ENCODE results near the gene TMEM233. TPM values are rescaled to one million over a fixed set of nuclear protein-coding genes. Genes with fewer than 3 reads are reported as not detected.

The TMEM233 gene
- total RNA-seq, 1 donor from 2014 or later = not detected

DNA sequence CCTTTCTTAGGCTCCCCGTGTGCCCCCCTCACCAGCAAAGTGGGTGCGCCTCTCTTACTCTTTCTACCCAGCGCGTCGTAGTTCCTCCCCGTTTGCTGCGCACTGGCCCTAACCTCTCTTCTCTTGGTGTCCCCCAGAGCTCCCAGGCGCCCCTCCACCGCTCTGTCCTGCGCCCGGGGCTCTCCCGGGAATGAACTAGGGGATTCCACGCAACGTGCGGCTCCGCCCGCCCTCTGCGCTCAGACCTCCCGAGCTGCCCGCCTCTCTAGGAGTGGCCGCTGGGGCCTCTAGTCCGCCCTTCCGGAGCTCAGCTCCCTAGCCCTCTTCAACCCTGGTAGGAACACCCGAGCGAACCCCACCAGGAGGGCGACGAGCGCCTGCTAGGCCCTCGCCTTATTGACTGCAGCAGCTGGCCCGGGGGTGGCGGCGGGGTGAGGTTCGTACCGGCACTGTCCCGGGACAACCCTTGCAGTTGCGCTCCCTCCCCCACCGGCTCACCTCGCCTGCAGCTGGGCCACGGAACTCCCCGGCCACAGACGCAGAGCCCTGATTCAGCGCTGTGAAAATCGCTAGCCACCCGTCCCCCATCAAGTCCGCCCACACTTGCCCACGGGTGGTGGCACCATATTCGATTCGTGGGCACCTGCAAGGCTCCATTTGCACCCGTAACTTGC is 1.3 kb downstream of the TMEM233 start:
- H3K4me1 Mint-ChIP-seq = no peaks in the 10 kb centered on the region

DNA sequence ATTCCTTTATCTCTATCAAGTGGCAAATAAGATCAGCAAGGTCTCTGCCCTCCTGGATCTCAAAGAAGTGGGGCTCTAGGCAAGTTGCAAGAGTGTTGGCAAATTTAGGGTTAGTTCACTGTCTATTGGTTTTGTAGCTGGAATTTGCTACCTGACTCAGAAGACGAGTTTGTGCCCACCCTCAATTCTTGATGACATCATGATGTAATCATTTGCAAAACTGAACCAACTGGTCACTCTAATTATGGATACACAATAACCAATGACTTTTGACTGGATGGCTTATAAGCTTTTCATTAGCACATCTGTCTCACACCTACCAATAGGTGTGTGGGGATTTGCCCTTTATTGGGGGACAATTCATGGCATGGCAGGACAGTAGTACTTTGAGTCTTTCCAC is 4.6 kb downstream of the TMEM233 start:
- peaks cover 90% of the 10 kb centered on the region for H3K27me3 Mint-ChIP-seq (ENCODE audit: low read depth)
- DNase-seq (ENCODE audit: low spot score in 2 of 2, unreplicated experiment in 2 of 2) = no peak
- H3K9me3 Mint-ChIP-seq = no peaks in the 10 kb centered on the region
- H3K36me3 Mint-ChIP-seq = no peaks in the 10 kb centered on the region
- no peaks in the 10 kb centered on the region for H3K4me1 Mint-ChIP-seq
- TF ChIP-seq, protein P1, sequence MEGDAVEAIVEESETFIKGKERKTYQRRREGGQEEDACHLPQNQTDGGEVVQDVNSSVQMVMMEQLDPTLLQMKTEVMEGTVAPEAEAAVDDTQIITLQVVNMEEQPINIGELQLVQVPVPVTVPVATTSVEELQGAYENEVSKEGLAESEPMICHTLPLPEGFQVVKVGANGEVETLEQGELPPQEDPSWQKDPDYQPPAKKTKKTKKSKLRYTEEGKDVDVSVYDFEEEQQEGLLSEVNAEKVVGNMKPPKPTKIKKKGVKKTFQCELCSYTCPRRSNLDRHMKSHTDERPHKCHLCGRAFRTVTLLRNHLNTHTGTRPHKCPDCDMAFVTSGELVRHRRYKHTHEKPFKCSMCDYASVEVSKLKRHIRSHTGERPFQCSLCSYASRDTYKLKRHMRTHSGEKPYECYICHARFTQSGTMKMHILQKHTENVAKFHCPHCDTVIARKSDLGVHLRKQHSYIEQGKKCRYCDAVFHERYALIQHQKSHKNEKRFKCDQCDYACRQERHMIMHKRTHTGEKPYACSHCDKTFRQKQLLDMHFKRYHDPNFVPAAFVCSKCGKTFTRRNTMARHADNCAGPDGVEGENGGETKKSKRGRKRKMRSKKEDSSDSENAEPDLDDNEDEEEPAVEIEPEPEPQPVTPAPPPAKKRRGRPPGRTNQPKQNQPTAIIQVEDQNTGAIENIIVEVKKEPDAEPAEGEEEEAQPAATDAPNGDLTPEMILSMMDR (IDR thresholded peaks at IDR 0.05; ENCODE audit: unreplicated experiment) = no peak
- H3K27ac Mint-ChIP-seq = no peak overlapping the region
- no peak overlapping the region for H3K4me3 Mint-ChIP-seq

More for the DNA sequence above, 1.3 kb downstream of the TMEM233 start:
- Mint-ChIP-seq H3K27ac (no peak overlapping the region), H3K27me3 (ENCODE audit: low read depth) (peaks cover 97% of the 10 kb centered on the region), H3K36me3 (no peaks in the 10 kb centered on the region), H3K4me3 (no peak overlapping the region), H3K9me3 (no peaks in the 10 kb centered on the region)
- TF ChIP-seq, protein P1 (IDR thresholded peaks at IDR 0.05; ENCODE audit: unreplicated experiment) = no peak
- no peak for DNase-seq (ENCODE audit: low spot score in 2 of 2, unreplicated experiment in 2 of 2)

DNA sequence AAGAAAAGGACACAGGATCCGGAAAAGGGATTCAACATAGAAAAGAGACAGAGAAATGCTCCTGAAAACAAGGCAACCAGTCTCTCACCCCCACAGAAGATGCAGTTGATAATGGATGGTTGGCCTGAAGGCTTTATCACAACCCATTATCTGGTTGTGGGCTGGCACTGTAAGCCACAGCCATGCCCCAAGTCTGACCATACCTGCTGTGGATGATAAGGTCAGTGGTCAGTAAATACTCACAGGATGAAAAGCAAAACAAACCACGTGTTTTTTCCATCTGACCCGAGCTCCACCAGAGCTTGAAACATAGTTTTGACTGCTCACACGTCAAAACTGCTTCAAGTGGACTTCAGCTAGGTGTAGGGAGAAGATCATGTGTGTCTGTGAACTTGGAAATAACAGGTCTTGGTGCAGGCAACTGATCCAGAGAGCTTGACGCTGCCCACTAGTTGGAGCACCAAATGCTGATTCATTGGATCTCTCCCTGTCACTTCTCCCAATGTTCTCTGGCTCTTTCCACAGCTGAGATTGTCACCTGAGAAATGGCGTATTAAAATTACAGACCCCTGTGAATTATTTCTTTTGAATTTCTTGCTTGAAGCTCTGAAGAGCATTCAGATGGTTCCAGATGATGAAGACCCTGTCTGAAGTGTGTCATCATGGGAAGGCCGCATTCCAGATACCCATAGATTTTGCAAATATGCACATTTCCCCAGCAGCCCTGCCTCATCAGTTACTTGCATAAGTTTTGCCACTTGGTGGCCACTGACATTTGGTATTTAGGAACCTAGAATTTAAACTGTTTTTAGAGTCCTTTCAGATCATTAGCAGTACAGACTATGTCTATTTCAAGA is 8.5 kb downstream of the TMEM233 start:
- Mint-ChIP-seq H3K4me3 (no peak overlapping the region), H3K27me3 (ENCODE audit: low read depth) (peaks cover 74% of the 10 kb centered on the region), H3K27ac (no peak overlapping the region), H3K36me3 (no peaks in the 10 kb centered on the region), H3K9me3 (no peaks in the 10 kb centered on the region), H3K4me1 (no peaks in the 10 kb centered on the region)
- DNase-seq (ENCODE audit: low spot score in 2 of 2, unreplicated experiment in 2 of 2) = no peak
- TF ChIP-seq, protein P1 (IDR thresholded peaks at IDR 0.05; ENCODE audit: unreplicated experiment) = no peak

DNA sequence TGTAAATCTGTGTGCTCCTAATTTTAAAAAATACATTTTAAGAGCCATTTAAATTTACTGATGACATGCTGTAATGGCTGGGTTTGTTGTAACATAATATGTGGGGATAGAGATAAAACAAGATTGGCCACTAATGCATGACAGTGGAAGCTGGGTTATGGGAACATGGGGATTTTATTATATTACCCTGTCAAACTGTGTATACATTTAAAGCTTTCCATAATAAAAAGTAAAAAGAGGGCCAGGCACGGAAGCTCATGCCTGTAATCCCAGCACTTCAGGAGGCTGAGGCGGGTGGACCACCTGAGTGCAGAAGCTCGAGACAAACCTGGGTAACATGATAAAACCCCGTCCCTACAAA is 9.1 kb downstream of the TMEM233 start:
- Mint-ChIP-seq H3K9me3 (no peaks in the 10 kb centered on the region), H3K4me1 (no peaks in the 10 kb centered on the region), H3K4me3 (no peak overlapping the region), H3K27me3 (ENCODE audit: low read depth) (peaks cover 71% of the 10 kb centered on the region), H3K36me3 (no peaks in the 10 kb centered on the region), H3K27ac (no peak overlapping the region)
- DNase-seq (ENCODE audit: low spot score in 2 of 2, unreplicated experiment in 2 of 2) = no peak
- TF ChIP-seq, protein P1 (IDR thresholded peaks at IDR 0.05; ENCODE audit: unreplicated experiment) = no peak

DNA sequence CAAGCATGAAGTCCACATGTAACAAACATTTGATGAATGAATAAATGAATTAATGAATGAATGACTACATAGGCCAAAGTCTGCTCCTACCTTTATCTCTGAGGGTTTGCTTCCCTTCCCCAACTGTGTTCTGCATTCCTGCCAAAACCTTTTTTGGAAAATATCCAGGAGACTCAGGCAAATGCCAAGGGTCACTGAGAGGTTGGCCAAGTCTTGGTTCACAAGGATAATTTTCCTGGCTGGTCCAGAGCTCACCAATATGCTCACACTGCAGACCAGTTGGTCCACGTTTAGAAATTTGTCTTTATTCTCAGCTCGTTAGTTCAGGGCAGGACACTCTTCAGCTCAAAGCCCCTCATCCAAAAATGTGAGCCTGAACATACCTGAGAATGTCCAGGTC is 10.2 kb downstream of the TMEM233 start:
- TF ChIP-seq, protein P1 (IDR thresholded peaks at IDR 0.05; ENCODE audit: unreplicated experiment) = no peak

More for the DNA sequence above, 10.2 kb downstream of the TMEM233 start:
- peaks cover 66% of the 10 kb centered on the region for H3K27me3 Mint-ChIP-seq (ENCODE audit: low read depth)
- peaks cover 2% of the 10 kb centered on the region for H3K9me3 Mint-ChIP-seq
- DNase-seq (ENCODE audit: low spot score in 2 of 2, unreplicated experiment in 2 of 2) = no peak
- H3K4me1 Mint-ChIP-seq = no peaks in the 10 kb centered on the region
- H3K27ac Mint-ChIP-seq = no peak overlapping the region
- no peaks in the 10 kb centered on the region for H3K36me3 Mint-ChIP-seq
- H3K4me3 Mint-ChIP-seq = no peak overlapping the region
